GM19328 (cell line): ENCODE measurements around the gene CDK17.

ENCODE experiments used
- ATAC-seq: cut with Tn5 transposase; IDR thresholded peaks from one replicate; pipeline ENCODE4 v1.9.1; 2021; ENCODE audit warnings: mild to moderate bottlenecking, moderate library complexity; ENCODE audit not compliant: unreplicated experiment

The CDK17 gene

GRCh38 chr12:96241846-96242256 lies 158.4 kb downstream of the CDK17 start:
- ATAC-seq: no peak

- ATAC-seq: no peak
These were observed 158.8 kb downstream of the CDK17 start for GRCh38 chr12:96241431-96241830.

- no peak for ATAC-seq
These were observed 159.6 kb downstream of the CDK17 start for GRCh38 chr12:96240656-96241055.

GRCh38 chr12:96239711-96240635 lies 160.3 kb downstream of the CDK17 start:
- no peak for ATAC-seq

- ATAC-seq: no peak
These were observed 161.7 kb downstream of the CDK17 start for GRCh38 chr12:96238336-96239047.

GRCh38 chr12:96237465-96238077 lies 162.7 kb downstream of the CDK17 start:
- no peak for ATAC-seq

GRCh38 chr12:96237035-96237434 lies 163.2 kb downstream of the CDK17 start:
- ATAC-seq: no peak

- ATAC-seq: no peak
These were observed 163.9 kb downstream of the CDK17 start for GRCh38 chr12:96236221-96236822.

- ATAC-seq: no peak
These were observed 164.8 kb downstream of the CDK17 start for GRCh38 chr12:96235484-96235826.

- no peak for ATAC-seq
These were observed 165.4 kb downstream of the CDK17 start for GRCh38 chr12:96234591-96235483.

- no peak for ATAC-seq
These were observed 166.2 kb downstream of the CDK17 start for GRCh38 chr12:96233939-96234461.

- no peak for ATAC-seq
These were observed 167.1 kb downstream of the CDK17 start for GRCh38 chr12:96233168-96233567.

GRCh38 chr12:96230646-96231045 lies 169.6 kb downstream of the CDK17 start:
- ATAC-seq: no peak

GRCh38 chr12:96228566-96229248 lies 171.5 kb downstream of the CDK17 start:
- no peak for ATAC-seq
